ENCODE data around the gene UBE2G2. TPM values are rescaled to one million over a fixed set of nuclear protein-coding genes. Genes with fewer than 3 reads are reported as not detected.

UBE2G2 gene
- polyA plus RNA-seq, 1 donor from 2014 or later = 127 TPM

- no peak for TF ChIP-seq SMC3 (conservative IDR thresholded peaks at IDR 0.05; ENCODE audit: poor library complexity)
- TF ChIP-seq EZH2 (IDR thresholded peaks at IDR 0.05; ENCODE audit: borderline replicate concordance, insufficient read depth, low read length, poor library complexity, severe bottlenecking) = no peak
- Histone ChIP-seq H4K20me1 (ENCODE audit: insufficient read depth) (no peaks in the 10 kb centered on the region), H3K9me2 (ENCODE audit: insufficient read depth, low read length) (no peaks in the 10 kb centered on the region), H3K79me2 (replicated peaks; ENCODE audit: insufficient read depth, low read length) (no peaks in the 10 kb centered on the region), H3K4me2 (ENCODE audit: low read length) (no peak overlapping the region), H3K27ac (ENCODE audit: low read length) (no peak overlapping the region), H3K9ac (ENCODE audit: low read length) (no peak overlapping the region), H3F3A (ENCODE audit: insufficient read depth, low read length, poor library complexity, severe bottlenecking) (no peaks in the 10 kb centered on the region), H3K9me3 (ENCODE audit: low read length) (no peaks in the 10 kb centered on the region), H2AFZ (ENCODE audit: low read depth, low read length) (no peak overlapping the region), H3K36me3 (ENCODE audit: insufficient read depth, low read length) (no peaks in the 10 kb centered on the region), H3K27me3 (ENCODE audit: insufficient read depth, low read depth, low read length) (no peaks in the 10 kb centered on the region), H3K4me3 (ENCODE audit: low read length) (no peak overlapping the region)
Measured at GRCh38 chr21:44724196-44724595, 77.4 kb downstream of the UBE2G2 start.

GRCh38 chr21:44723177-44724131 is 78.2 kb downstream of the UBE2G2 start:
- no peaks in the 10 kb centered on the region for H3K79me2 ChIP-seq (replicated peaks; ENCODE audit: insufficient read depth, low read length)
- no peaks in the 10 kb centered on the region for H4K20me1 ChIP-seq (ENCODE audit: insufficient read depth)
- no peak overlapping the region for H3K4me2 ChIP-seq (ENCODE audit: low read length)
- TF ChIP-seq EZH2 (IDR thresholded peaks at IDR 0.05; ENCODE audit: borderline replicate concordance, insufficient read depth, low read length, poor library complexity, severe bottlenecking) = no peak
- no peaks in the 10 kb centered on the region for H3K27me3 ChIP-seq (ENCODE audit: insufficient read depth, low read depth, low read length)
- no peak overlapping the region for H3K9ac ChIP-seq (ENCODE audit: low read length)
- H3F3A ChIP-seq (ENCODE audit: insufficient read depth, low read length, poor library complexity, severe bottlenecking) = no peaks in the 10 kb centered on the region
- no peak overlapping the region for H2AFZ ChIP-seq (ENCODE audit: low read depth, low read length)
- no peak overlapping the region for H3K4me3 ChIP-seq (ENCODE audit: low read length)
- H3K9me2 ChIP-seq (ENCODE audit: insufficient read depth, low read length) = no peaks in the 10 kb centered on the region
- no peak overlapping the region for H3K27ac ChIP-seq (ENCODE audit: low read length)
- H3K36me3 ChIP-seq (ENCODE audit: insufficient read depth, low read length) = no peaks in the 10 kb centered on the region
- no peaks in the 10 kb centered on the region for H3K9me3 ChIP-seq (ENCODE audit: low read length)

- Histone ChIP-seq H3K27me3 (ENCODE audit: insufficient read depth, low read depth, low read length) (no peaks in the 10 kb centered on the region), H3K79me2 (replicated peaks; ENCODE audit: insufficient read depth, low read length) (no peaks in the 10 kb centered on the region), H3K9me3 (ENCODE audit: low read length) (no peaks in the 10 kb centered on the region), H3K27ac (ENCODE audit: low read length) (no peak overlapping the region), H4K20me1 (ENCODE audit: insufficient read depth) (no peaks in the 10 kb centered on the region), H2AFZ (ENCODE audit: low read depth, low read length) (no peak overlapping the region), H3K4me3 (ENCODE audit: low read length) (no peak overlapping the region), H3F3A (ENCODE audit: insufficient read depth, low read length, poor library complexity, severe bottlenecking) (no peaks in the 10 kb centered on the region), H3K36me3 (ENCODE audit: insufficient read depth, low read length) (no peaks in the 10 kb centered on the region), H3K4me2 (ENCODE audit: low read length) (no peak overlapping the region), H3K9me2 (ENCODE audit: insufficient read depth, low read length) (no peaks in the 10 kb centered on the region), H3K9ac (ENCODE audit: low read length) (no peak overlapping the region)
- TF ChIP-seq REST (IDR thresholded peaks at IDR 0.05; ENCODE audit: borderline replicate concordance) (no peak), EP300 (conservative IDR thresholded peaks at IDR 0.05; ENCODE audit: poor library complexity, severe bottlenecking) (no peak)
Measured at GRCh38 chr21:44722731-44723130, 78.9 kb downstream of the UBE2G2 start.

All from neural cell (in vitro differentiated cells).